H9 (cell line): Measurements from ENCODE around the gene REEP1. TPM values are rescaled to one million over a fixed set of nuclear protein-coding genes. Genes with fewer than 3 reads are reported as not detected.

Source experiments
- DNase-seq: peaks from one replicate; pipeline ENCODE4 v3.0.0-alpha.2; 2017
- H2AFZ ChIP-seq: one replicate; pipeline ENCODE4 v1.6.1; 2013; ENCODE audit warnings: mild to moderate bottlenecking, low read length, control low read depth, moderate library complexity
- H2AK5ac ChIP-seq: 2 replicates; pipeline ENCODE4 v1.6.1; 2013; ENCODE audit warnings: low read length, control low read depth, mixed read lengths; ENCODE audit not compliant: insufficient read length
- H2BK120ac ChIP-seq: one replicate; pipeline ENCODE4 v1.6.1; 2013; ENCODE audit warnings: low read depth, mild to moderate bottlenecking, low read length, control low read depth, inconsistent platforms; ENCODE audit not compliant: poor library complexity, severe bottlenecking
- H2BK12ac ChIP-seq: 2 replicates; pipeline ENCODE4 v1.6.1; 2013; ENCODE audit warnings: low read length, control low read depth, mixed read lengths, low read depth; ENCODE audit not compliant: insufficient read length
- H2BK15ac ChIP-seq: 2 replicates; pipeline ENCODE4 v1.6.1; 2013; ENCODE audit warnings: low read depth, low read length, control low read depth
- H2BK20ac ChIP-seq: one replicate; pipeline ENCODE4 v1.6.1; 2013; ENCODE audit warnings: low read depth, mild to moderate bottlenecking, low read length, control low read depth, inconsistent platforms; ENCODE audit not compliant: poor library complexity, severe bottlenecking
- H2BK5ac ChIP-seq: 2 replicates; pipeline ENCODE4 v1.6.1; 2013; ENCODE audit warnings: low read length, control low read depth, mixed read lengths; ENCODE audit not compliant: insufficient read length
- H3K14ac ChIP-seq: 2 replicates; pipeline ENCODE4 v1.6.1; 2013; ENCODE audit warnings: low read length, control low read depth; ENCODE audit not compliant: insufficient read depth
- H3K18ac ChIP-seq: 2 replicates; pipeline ENCODE4 v1.6.1; 2013; ENCODE audit warnings: low read depth, mild to moderate bottlenecking, mixed read lengths, low read length, control low read depth; ENCODE audit not compliant: insufficient read length
- H3K23ac ChIP-seq: 2 replicates; pipeline ENCODE4 v1.6.1; 2013; ENCODE audit warnings: low read length, control low read depth, mixed read lengths, low read depth; ENCODE audit not compliant: insufficient read length
- H3K23me2 ChIP-seq: 2 replicates; pipeline ENCODE4 v1.6.1; 2013; ENCODE audit warnings: low read depth, mild to moderate bottlenecking, mixed read lengths, low read length, control low read depth; ENCODE audit not compliant: insufficient read length, poor library complexity, severe bottlenecking
- H3K27ac ChIP-seq: 2 replicates; pipeline ENCODE4 v1.5.1; 2013; ENCODE audit warnings: low read length, control low read depth, mixed read lengths, low read depth; ENCODE audit not compliant: insufficient read length
- H3K27me3 ChIP-seq: 2 replicates; pipeline ENCODE4 v1.6.1; 2013; ENCODE audit warnings: low read length, control low read depth, inconsistent platforms; ENCODE audit not compliant: insufficient read depth
- H3K4ac ChIP-seq: 2 replicates; pipeline ENCODE4 v1.6.1; 2013; ENCODE audit warnings: low read depth, mild to moderate bottlenecking, control low read depth, inconsistent platforms, low read length, moderate library complexity
- H3K4me1 ChIP-seq: 2 replicates; pipeline ENCODE4 v1.6.1; 2013; ENCODE audit warnings: low read length, control low read depth, inconsistent platforms; ENCODE audit not compliant: insufficient read depth
- H3K4me2 ChIP-seq: 2 replicates; pipeline ENCODE4 v1.6.1; 2013; ENCODE audit warnings: low read length, control low read depth, mixed read lengths; ENCODE audit not compliant: insufficient read length, insufficient read depth
- H3K56ac ChIP-seq: 2 replicates; pipeline ENCODE4 v1.6.1; 2013; ENCODE audit warnings: low read depth, mild to moderate bottlenecking, mixed read lengths, low read length, control low read depth; ENCODE audit not compliant: insufficient read length
- H3K79me1 ChIP-seq: 2 replicates; pipeline ENCODE4 v1.6.1; 2013; ENCODE audit warnings: low read depth, mild to moderate bottlenecking, moderate library complexity, low read length, control low read depth, inconsistent platforms; ENCODE audit not compliant: insufficient read depth, poor library complexity, severe bottlenecking
- H3K79me2 ChIP-seq: 2 replicates; pipeline ENCODE4 v1.6.1; 2013; ENCODE audit warnings: low read length, control low read depth, inconsistent platforms; ENCODE audit not compliant: insufficient read depth
- H3K9ac ChIP-seq: 2 replicates; pipeline ENCODE4 v1.6.1; 2013; ENCODE audit warnings: low read length, control low read depth, mixed read lengths; ENCODE audit not compliant: insufficient read length; ENCODE audit errors: extremely low read depth
- H3K9me3 ChIP-seq: one replicate; pipeline ENCODE4 v1.6.1; 2013; ENCODE audit warnings: low read depth, low read length, inconsistent platforms; ENCODE audit not compliant: control insufficient read depth
- H3T11ph ChIP-seq: one replicate; pipeline ENCODE4 v1.6.1; 2013; ENCODE audit warnings: mild to moderate bottlenecking, low read length, control low read depth, inconsistent platforms
- H4K20me1 ChIP-seq: one replicate; pipeline ENCODE4 v1.6.1; 2013; ENCODE audit not compliant: control insufficient read depth, insufficient read length, insufficient read depth
- H4K5ac ChIP-seq: 2 replicates; pipeline ENCODE4 v1.6.1; 2013; ENCODE audit warnings: low read depth, mild to moderate bottlenecking, mixed read lengths, low read length, control low read depth; ENCODE audit not compliant: insufficient read length
- H4K8ac ChIP-seq: replicated peaks from 2 replicates; pipeline ENCODE4 v1.6.1; 2013; ENCODE audit warnings: low read length, control low read depth, mixed read lengths, low read depth; ENCODE audit not compliant: insufficient read length
- H4K91ac ChIP-seq: 2 replicates; pipeline ENCODE4 v1.6.1; 2013; ENCODE audit warnings: low read depth, mild to moderate bottlenecking, moderate library complexity, mixed read lengths, low read length, control low read depth; ENCODE audit not compliant: insufficient read length
- H3K27ac Mint-ChIP-seq, 3 experiments: 2 replicates in 2 of 3; 3 replicates in 1 of 3; pipeline ENCODE4 v1.8.0; 2020 to 2021; ENCODE audit warnings: mixed read lengths in 3 of 3, mild to moderate bottlenecking in 1 of 3, moderate library complexity in 1 of 3
- H3K27me3 Mint-ChIP-seq: 2 replicates; pipeline ENCODE4 v1.8.0; 2021; ENCODE audit warnings: low read depth, mild to moderate bottlenecking, moderate library complexity, mixed read lengths
- H3K36me3 Mint-ChIP-seq, 3 experiments: 2 replicates in 2 of 3; 3 replicates in 1 of 3; pipeline ENCODE4 v1.8.0; 2020 to 2021; ENCODE audit warnings: low read depth in 3 of 3, mixed read lengths in 3 of 3; ENCODE audit not compliant: insufficient read depth in 1 of 3
- H3K4me1 Mint-ChIP-seq, 2 experiments: 2 replicates each; pipeline ENCODE4 v1.8.0; 2020; ENCODE audit warnings: mixed read lengths in 2 of 2
- H3K4me3 Mint-ChIP-seq, 2 experiments: 2 replicates in 1 of 2; 3 replicates in 1 of 2; pipeline ENCODE4 v1.8.0; 2020 to 2021; ENCODE audit warnings: mild to moderate bottlenecking in 2 of 2, mixed read lengths in 2 of 2, moderate library complexity in 1 of 2
- H3K9me3 Mint-ChIP-seq, 2 experiments: 2 replicates in 1 of 2; 3 replicates in 1 of 2; pipeline ENCODE4 v1.8.0; 2020; ENCODE audit warnings: mild to moderate bottlenecking in 2 of 2, mixed read lengths in 2 of 2, moderate library complexity in 1 of 2
- CTCF ChIP-seq: fragments of 200-600 bp; sonication (generic); conservative IDR thresholded peaks from 3 replicates; pipeline ENCODE4 v1.8.0; 2021; ENCODE audit warnings: antibody characterized with exemption, mild to moderate bottlenecking
- WGBS: extraction: QIAGEN DNeasy Blood & Tissue Kit; methylation state at CpG from one replicate; pipeline ENCODE4 v1.1.7; 2013; ENCODE audit warnings: missing lambda C conversion rate, low lambda C conversion rate, mixed read lengths; ENCODE audit not compliant: insufficient read length; ENCODE audit errors: extremely low coverage; 5-methylcytosine and 5-hydroxymethylcytosine counted together
- total RNA-seq: library from RNA; stranded (reverse); gene quantifications from 2 replicates; pipeline ENCODE4 v1.2.1, GENCODE V29; 2021

The REEP1 gene
- total RNA-seq, 1 experiment from 2014 or later, result 1.3 TPM

GRCh38 chr2:86358957-86359356, 21.5 kb upstream of the REEP1 start:
- Histone ChIP-seq H3K27me3 (no peaks in the 10 kb centered on the region), H2BK20ac (no peak overlapping the region), H2AFZ (no peak overlapping the region), H3K9me3 (no peaks in the 10 kb centered on the region), H3K27ac (no peak overlapping the region), H3K18ac (no peak overlapping the region), H3K4me2 (no peak overlapping the region), H3K14ac (no peak overlapping the region), H4K5ac (no peak overlapping the region), H4K91ac (no peak overlapping the region), H4K20me1 (no peaks in the 10 kb centered on the region), H3K23me2 (no peaks in the 10 kb centered on the region), H2BK12ac (no peak overlapping the region), H3K56ac (no peak overlapping the region), H3K4ac (no peak overlapping the region), H3K79me2 (no peaks in the 10 kb centered on the region), H2BK5ac (no peak overlapping the region), H2AK5ac (no peak overlapping the region), H3K9ac (no peak overlapping the region), H3K79me1 (no peaks in the 10 kb centered on the region), H2BK15ac (no peak overlapping the region), H3K23ac (no peak overlapping the region), H3T11ph (no peak overlapping the region), H4K8ac (no peak overlapping the region), H2BK120ac (no peak overlapping the region), H3K4me1 (peaks cover 5% of the 10 kb centered on the region; the same call in 1 of the 2 replicates)
- Mint-ChIP-seq H3K4me3 (no peak overlapping the region), H3K27me3 (peaks cover 2% of the 10 kb centered on the region), H3K9me3 (no peaks in the 10 kb centered on the region), H3K4me1 (peaks cover 12 to 15% of the 10 kb centered on the region in 2 experiments), H3K27ac (no peak overlapping the region), H3K36me3 (no peaks in the 10 kb centered on the region)
- DNase-seq, result no peak
- WGBS, result no CpG with 5 or more reads among the region's 3 CpGs
- no peak for TF ChIP-seq CTCF
